ENCODE results near the gene TARM1.

DNA sequence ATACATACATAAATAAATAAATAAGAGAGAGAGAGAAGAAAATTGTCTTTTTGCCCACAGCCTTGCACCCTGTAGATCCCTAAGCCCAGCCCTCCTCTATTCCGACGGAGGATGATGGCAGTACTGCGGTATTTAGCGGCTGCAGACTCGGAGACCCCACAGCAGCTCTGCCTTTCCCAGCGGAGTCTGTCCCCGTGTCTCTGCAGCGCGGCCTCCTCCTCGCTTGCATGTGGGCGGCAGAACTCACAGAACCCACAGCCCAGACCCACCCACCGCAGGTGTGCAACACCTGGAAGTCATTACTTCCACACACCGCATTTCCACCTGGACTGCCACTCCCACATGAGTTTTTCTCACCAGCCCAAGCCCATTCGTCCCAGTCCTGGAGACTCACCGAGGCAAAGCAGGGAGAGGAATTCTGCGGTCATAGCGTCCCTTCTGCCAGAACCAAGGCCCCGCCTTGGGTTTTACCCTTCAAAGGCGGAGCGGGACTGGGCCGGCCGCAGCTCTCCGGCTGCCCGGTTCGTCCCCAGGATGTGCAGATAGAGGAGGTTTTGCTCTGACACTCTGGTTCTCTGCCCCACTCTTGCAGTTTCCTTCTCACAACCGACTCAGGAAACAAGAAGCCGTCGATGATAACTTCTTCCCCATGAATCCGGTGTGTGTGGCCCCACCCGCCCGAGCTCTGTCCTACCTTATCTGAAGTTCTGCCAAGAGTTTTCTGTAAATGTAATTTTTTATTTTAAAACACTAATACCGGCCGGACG lies 17.6 kb downstream of the TARM1 start, which contains the start of gene VSTM1:
- TF ChIP-seq CEBPB (IDR thresholded peaks at IDR 0.05; ENCODE audit: low read depth, low read length), result no peak
- TF ChIP-seq, protein P1, sequence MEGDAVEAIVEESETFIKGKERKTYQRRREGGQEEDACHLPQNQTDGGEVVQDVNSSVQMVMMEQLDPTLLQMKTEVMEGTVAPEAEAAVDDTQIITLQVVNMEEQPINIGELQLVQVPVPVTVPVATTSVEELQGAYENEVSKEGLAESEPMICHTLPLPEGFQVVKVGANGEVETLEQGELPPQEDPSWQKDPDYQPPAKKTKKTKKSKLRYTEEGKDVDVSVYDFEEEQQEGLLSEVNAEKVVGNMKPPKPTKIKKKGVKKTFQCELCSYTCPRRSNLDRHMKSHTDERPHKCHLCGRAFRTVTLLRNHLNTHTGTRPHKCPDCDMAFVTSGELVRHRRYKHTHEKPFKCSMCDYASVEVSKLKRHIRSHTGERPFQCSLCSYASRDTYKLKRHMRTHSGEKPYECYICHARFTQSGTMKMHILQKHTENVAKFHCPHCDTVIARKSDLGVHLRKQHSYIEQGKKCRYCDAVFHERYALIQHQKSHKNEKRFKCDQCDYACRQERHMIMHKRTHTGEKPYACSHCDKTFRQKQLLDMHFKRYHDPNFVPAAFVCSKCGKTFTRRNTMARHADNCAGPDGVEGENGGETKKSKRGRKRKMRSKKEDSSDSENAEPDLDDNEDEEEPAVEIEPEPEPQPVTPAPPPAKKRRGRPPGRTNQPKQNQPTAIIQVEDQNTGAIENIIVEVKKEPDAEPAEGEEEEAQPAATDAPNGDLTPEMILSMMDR (conservative IDR thresholded peaks at IDR 0.05; ENCODE audit: low read depth, low read length), result no peak
- TF ChIP-seq CHD1 (IDR thresholded peaks at IDR 0.05; ENCODE audit: low read depth, low read length), result no peak
- no peak for TF ChIP-seq RFX5 (IDR thresholded peaks at IDR 0.05; ENCODE audit: low read depth, low read length)
- no peak for TF ChIP-seq RCOR1 (IDR thresholded peaks at IDR 0.05; ENCODE audit: insufficient replicate concordance, low read length)
- TF ChIP-seq, protein P2, sequence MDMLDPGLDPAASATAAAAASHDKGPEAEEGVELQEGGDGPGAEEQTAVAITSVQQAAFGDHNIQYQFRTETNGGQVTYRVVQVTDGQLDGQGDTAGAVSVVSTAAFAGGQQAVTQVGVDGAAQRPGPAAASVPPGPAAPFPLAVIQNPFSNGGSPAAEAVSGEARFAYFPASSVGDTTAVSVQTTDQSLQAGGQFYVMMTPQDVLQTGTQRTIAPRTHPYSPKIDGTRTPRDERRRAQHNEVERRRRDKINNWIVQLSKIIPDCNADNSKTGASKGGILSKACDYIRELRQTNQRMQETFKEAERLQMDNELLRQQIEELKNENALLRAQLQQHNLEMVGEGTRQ (IDR thresholded peaks at IDR 0.05; ENCODE audit: low read depth, low read length), result no peak
- no peak for TF ChIP-seq POLR2A (IDR thresholded peaks at IDR 0.05; ENCODE audit: low read depth, low read length)
- TF ChIP-seq RAD21 (IDR thresholded peaks at IDR 0.05; ENCODE audit: low read length), result no peak
- no peak for TF ChIP-seq MAFK (IDR thresholded peaks at IDR 0.05; ENCODE audit: low read depth, low read length)
- no peak for TF ChIP-seq SMC3 (IDR thresholded peaks at IDR 0.05; ENCODE audit: low read depth, low read length)

Data from IMR-90 (cell line).